Subcutaneous adipose tissue (tissue), 4 donors: ENCODE data around the gene SFSWAP. TPM values are rescaled to one million over a fixed set of nuclear protein-coding genes. Genes with fewer than 3 reads are reported as not detected.

ENCODE experiments used
- CTCF ChIP-seq: fragments of 450-650 bp; IDR thresholded peaks from one replicate; pipeline ENCODE4 v1.5.1; 2016; ENCODE audit warnings: low read depth, mild to moderate bottlenecking, control low read depth, antibody characterized with exemption, moderate library complexity
- total RNA-seq, 4 donors: library from RNA; depleted of rRNA; stranded (reverse); fragments of >200 nt; gene quantifications; one replicate each; pipeline ENCODE4 v1.1.0, GENCODE V29; 2016

Gene SFSWAP
- total RNA-seq, 4 donors from 2014 or later = 31.6 to 50.5 (median 42.0) TPM

- TF ChIP-seq CTCF = no peak
Measured at GRCh38 chr12:131695968-131696367, 14.9 kb upstream of the SFSWAP start.

DNA sequence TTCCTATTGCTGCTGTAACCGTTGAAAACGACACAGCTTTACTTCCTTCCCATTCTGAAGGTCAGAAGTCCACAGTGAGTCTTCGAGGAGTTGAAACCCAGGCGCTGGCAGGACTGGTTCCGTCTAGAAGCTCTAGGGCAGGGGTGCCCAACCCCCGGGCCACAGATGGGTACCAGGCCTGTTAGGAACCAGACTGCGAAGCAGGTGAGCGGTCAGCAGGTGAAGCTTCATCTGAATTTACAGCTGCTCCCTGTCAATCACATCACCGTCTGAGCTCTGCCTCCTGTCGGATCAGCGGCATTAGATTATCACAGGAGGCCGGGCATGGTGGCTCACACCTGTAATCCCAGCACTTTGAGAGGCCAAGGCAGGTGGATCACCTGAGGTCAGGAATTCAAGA, 12.6 kb upstream of the SFSWAP start:
- no peak for TF ChIP-seq CTCF

DNA sequence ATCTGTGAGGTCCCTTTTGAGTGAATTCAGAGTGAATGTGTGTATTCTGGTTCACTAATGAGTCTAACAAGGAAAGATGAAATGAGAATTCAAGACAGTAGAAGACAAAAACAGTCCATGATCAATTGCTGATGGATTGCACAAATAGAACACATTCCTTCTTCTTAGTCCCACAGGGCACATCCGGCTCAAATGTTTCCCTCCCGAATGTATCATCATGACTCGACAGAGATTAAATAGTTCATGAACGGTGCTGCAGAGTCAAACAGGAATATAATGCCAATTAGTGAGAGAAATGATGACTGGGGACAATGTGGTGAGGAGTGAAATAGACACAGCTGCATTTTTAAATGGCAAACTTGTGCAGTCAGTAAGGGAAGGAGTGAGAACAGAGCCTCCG, 11.5 kb upstream of the SFSWAP start:
- TF ChIP-seq CTCF = no peak

DNA sequence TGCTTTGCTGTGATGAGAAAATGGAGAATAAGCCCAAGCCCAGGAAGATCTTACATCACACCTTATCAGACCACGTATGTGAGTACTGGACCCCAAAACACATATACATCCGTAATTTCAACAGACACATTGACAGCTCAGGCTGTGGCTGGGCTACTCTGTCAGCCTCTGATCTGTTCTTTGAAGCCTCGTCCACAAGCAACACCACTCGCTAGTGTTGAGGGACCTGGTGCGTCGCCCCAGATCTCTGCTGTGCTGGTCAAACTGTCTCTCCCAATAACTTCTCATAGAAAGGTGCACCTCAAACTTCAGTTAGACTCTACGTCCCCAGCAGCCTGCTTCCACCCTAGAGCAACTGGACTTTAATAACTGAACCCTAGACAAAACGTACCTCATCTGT, 10.6 kb upstream of the SFSWAP start:
- no peak for TF ChIP-seq CTCF

DNA sequence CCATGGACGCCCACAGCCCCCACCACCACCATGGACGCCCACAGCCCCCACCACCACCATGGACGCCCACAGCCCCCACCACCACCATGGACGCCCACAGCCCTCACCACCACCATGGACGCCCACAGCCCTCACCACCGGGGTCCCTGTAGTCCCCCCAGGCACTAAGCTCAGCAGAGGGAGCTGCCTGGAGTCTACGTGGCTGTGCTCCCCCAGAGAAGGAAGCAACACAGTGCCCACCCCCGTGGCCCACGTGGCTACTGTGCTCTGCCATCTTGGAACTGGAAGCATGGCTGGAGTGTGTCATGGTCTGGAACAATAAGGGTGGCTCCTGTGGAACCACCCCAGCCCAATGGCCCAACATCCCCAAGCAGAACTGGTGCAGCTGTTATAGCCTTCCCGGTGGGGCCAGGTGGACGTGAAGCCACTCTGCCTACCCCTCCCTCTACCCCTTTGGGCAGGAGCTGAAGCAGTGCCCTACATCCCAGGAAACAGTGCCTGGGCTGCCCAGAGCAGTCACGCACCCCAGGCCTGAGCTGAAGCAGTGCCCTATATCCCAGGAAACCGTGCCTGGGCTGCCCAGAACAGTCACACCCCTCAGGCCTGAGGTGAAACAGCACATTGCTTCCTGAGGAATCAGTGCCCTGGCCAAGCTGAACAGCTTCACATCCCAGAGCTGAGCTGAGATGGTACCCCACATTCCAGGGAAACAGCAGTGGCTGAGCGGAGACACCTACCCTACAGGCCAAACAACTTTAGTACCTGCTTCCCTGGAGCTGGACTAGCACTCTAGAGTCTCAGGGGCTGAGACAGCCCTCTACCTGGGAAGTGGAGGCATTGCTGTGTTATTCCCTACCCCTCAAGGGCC, 9.0 kb upstream of the SFSWAP start:
- TF ChIP-seq CTCF = no peak

DNA sequence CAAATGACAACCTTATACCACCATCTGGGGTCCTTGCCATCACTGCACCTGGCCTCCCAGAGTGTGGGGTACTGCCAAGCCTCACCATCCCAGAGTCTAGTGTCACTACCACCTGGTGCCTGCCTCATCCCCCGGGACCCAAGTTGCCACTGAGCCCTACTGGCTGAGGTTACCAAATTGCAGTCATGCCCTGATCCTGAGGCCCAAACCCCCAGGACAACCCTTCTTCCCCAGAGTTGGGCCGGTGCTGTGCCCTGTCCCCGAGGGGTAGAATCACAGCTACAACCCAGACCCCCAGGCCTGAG, 8.4 kb upstream of the SFSWAP start:
- TF ChIP-seq CTCF = no peak

GRCh38 chr12:131703161-131703560, 7.7 kb upstream of the SFSWAP start:
- no peak for TF ChIP-seq CTCF
